ENCODE data around the gene SENP5. TPM values are rescaled to one million over a fixed set of nuclear protein-coding genes. Genes with fewer than 3 reads are reported as not detected.

SENP5 gene
- total and polyA plus RNA-seq, 9 of the 15 experiments (the other 6 are each of a cell fraction or from before 2014, with no cell fraction given), result 18.3 to 59.7 (median 35.8) TPM

DNA sequence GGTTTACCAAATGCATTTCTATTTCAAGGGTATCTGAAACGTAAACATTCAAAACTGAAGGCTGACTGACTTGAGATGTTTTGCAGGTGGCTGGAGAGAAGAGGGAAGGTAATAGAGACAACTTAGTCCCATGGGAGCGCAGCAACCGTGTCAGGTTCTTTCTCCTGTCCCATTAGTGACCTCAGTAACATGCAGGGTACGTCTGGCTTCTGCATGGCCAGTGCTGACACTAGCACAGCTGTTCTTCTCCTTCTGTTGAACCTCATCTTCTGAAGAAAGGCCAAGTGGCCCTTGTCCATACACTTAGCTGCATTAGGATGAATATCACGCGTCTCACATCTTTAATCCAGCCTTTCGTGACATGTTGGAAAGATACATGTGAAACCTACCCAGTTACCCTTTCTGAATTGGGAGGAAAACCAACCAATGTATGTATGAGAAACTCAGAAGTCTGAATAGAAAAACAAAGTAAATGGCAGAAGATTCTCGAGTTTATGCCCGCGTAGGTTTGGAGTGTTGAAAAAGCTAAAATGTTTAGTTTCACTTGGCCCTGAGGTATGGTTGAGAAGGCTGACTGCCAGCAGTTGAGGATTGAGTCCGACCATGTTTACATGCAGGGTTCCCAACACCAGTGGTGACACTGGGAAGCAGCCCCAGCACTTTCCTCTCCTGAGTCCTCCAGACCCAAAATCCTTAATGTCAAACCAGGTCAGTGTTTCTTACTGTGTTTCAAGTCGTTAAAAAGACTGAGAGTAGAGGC lies 64.3 kb downstream of the SENP5 start (continued):
- TF ChIP-seq, protein P1, sequence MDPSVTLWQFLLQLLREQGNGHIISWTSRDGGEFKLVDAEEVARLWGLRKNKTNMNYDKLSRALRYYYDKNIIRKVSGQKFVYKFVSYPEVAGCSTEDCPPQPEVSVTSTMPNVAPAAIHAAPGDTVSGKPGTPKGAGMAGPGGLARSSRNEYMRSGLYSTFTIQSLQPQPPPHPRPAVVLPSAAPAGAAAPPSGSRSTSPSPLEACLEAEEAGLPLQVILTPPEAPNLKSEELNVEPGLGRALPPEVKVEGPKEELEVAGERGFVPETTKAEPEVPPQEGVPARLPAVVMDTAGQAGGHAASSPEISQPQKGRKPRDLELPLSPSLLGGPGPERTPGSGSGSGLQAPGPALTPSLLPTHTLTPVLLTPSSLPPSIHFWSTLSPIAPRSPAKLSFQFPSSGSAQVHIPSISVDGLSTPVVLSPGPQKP (CRISPR knock-in tag; IDR thresholded peaks at IDR 0.05), result no peak
- TF ChIP-seq, protein P2, sequence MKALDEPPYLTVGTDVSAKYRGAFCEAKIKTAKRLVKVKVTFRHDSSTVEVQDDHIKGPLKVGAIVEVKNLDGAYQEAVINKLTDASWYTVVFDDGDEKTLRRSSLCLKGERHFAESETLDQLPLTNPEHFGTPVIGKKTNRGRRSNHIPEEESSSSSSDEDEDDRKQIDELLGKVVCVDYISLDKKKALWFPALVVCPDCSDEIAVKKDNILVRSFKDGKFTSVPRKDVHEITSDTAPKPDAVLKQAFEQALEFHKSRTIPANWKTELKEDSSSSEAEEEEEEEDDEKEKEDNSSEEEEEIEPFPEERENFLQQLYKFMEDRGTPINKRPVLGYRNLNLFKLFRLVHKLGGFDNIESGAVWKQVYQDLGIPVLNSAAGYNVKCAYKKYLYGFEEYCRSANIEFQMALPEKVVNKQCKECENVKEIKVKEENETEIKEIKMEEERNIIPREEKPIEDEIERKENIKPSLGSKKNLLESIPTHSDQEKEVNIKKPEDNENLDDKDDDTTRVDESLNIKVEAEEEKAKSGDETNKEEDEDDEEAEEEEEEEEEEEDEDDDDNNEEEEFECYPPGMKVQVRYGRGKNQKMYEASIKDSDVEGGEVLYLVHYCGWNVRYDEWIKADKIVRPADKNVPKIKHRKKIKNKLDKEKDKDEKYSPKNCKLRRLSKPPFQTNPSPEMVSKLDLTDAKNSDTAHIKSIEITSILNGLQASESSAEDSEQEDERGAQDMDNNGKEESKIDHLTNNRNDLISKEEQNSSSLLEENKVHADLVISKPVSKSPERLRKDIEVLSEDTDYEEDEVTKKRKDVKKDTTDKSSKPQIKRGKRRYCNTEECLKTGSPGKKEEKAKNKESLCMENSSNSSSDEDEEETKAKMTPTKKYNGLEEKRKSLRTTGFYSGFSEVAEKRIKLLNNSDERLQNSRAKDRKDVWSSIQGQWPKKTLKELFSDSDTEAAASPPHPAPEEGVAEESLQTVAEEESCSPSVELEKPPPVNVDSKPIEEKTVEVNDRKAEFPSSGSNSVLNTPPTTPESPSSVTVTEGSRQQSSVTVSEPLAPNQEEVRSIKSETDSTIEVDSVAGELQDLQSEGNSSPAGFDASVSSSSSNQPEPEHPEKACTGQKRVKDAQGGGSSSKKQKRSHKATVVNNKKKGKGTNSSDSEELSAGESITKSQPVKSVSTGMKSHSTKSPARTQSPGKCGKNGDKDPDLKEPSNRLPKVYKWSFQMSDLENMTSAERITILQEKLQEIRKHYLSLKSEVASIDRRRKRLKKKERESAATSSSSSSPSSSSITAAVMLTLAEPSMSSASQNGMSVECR (CRISPR knock-in tag; IDR thresholded peaks at IDR 0.05), result no peak
- TF ChIP-seq SREBF1 (IDR thresholded peaks at IDR 0.05; ENCODE audit: borderline replicate concordance, low read depth, low read length) (no peak), ZNF165 (CRISPR knock-in tag; IDR thresholded peaks at IDR 0.05; ENCODE audit: borderline replicate concordance) (no peak), DIDO1 (tag; IDR thresholded peaks at IDR 0.05; ENCODE audit: low read depth) (no peak), PHTF2 (CRISPR knock-in tag; IDR thresholded peaks at IDR 0.05) (no peak), HEY1 (CRISPR knock-in tag; IDR thresholded peaks at IDR 0.05; ENCODE audit: borderline replicate concordance) (no peak), NCOR1 (IDR thresholded peaks at IDR 0.05) (no peak)
- TF ChIP-seq, protein P3, sequence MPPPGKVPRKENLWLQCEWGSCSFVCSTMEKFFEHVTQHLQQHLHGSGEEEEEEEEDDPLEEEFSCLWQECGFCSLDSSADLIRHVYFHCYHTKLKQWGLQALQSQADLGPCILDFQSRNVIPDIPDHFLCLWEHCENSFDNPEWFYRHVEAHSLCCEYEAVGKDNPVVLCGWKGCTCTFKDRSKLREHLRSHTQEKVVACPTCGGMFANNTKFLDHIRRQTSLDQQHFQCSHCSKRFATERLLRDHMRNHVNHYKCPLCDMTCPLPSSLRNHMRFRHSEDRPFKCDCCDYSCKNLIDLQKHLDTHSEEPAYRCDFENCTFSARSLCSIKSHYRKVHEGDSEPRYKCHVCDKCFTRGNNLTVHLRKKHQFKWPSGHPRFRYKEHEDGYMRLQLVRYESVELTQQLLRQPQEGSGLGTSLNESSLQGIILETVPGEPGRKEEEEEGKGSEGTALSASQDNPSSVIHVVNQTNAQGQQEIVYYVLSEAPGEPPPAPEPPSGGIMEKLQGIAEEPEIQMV (tag; conservative IDR thresholded peaks at IDR 0.05; ENCODE audit: low read depth), result no peak

Data from K562 (cell line).